Heart left ventricle (tissue), 16 donors: ENCODE measurements around the gene SPTBN1. TPM values are rescaled to one million over a fixed set of nuclear protein-coding genes. Genes with fewer than 3 reads are reported as not detected.

ENCODE experiments used
- ATAC-seq, 4 donors: fragments of 200-7000 bp; cut with Tn5 transposase; one replicate each; pipeline ENCODE4 v1.9.1; 2020 to 2022; ENCODE audit warnings: moderate library complexity in 4 of 4, mild to moderate bottlenecking in 3 of 4, moderate number of reproducible peaks in 1 of 4
- DNase-seq, 5 donors: peaks; one replicate each; pipeline ENCODE4 v3.0.0-alpha.2; 2020
- H3K27ac ChIP-seq, 12 donors: fragments of 200-600 bp; sonication (generic) in 4 of 12; one replicate each; pipeline versions ENCODE4 v1.5.0 to v1.8.0; 2016 to 2022; ENCODE audit warnings: mild to moderate bottlenecking in 2 of 12
- H3K27me3 ChIP-seq, 9 donors: fragments of 200-600 bp; sonication (generic) in 2 of 9; one replicate each; pipeline versions ENCODE4 v1.5.1 to v1.8.0; 2016 to 2022; ENCODE audit warnings: mild to moderate bottlenecking in 3 of 9
- H3K36me3 ChIP-seq, 9 donors: fragments of 200-600 bp; sonication (generic) in 2 of 9; one replicate each; pipeline versions ENCODE4 v1.5.0 to v1.8.0; 2018 to 2022; ENCODE audit warnings: mild to moderate bottlenecking in 2 of 9
- H3K4me1 ChIP-seq, 12 donors: fragments of 200-600 bp; sonication (generic) in 4 of 12; one replicate each; pipeline versions ENCODE4 v1.5.0 to v1.8.0; 2016 to 2022; ENCODE audit warnings: mild to moderate bottlenecking in 3 of 12
- H3K4me3 ChIP-seq, 12 donors: fragments of 200-600 bp; sonication (generic) in 4 of 12; one replicate each; pipeline versions ENCODE4 v1.5.0 to v1.8.0; 2017 to 2022; ENCODE audit warnings: mild to moderate bottlenecking in 9 of 12, moderate library complexity in 4 of 12
- H3K9me3 ChIP-seq, 12 donors: fragments of 200-600 bp; sonication (generic) in 4 of 12; one replicate each; pipeline versions ENCODE4 v1.5.0 to v1.8.0; 2016 to 2022; ENCODE audit warnings: mild to moderate bottlenecking in 1 of 12
- CTCF ChIP-seq, 12 donors: fragments of 200-600 bp; sonication (generic) in 4 of 12; IDR thresholded peaks; one replicate each; pipeline versions ENCODE4 v1.5.0 to v1.8.0; 2018 to 2022; ENCODE audit warnings: antibody characterized with exemption in 12 of 12, mild to moderate bottlenecking in 5 of 12
- POLR2A ChIP-seq, 2 donors: fragments of 450-650 bp; IDR thresholded peaks; one replicate each; pipeline ENCODE4 v1.6.1; 2017; ENCODE audit warnings: antibody characterized with exemption in 2 of 2, mild to moderate bottlenecking in 2 of 2, moderate library complexity in 2 of 2
- WGBS, 4 donors: extraction: QIAGEN DNeasy Blood & Tissue Kit in 2 of 4; methylation state at CpG; one replicate each; pipeline versions ENCODE4 v1.1.5 to v1.1.7; 2013 to 2018; 5-methylcytosine and 5-hydroxymethylcytosine counted together
- intact Hi-C, 10 donors: fragments of 100-400 bp; cut with DNase I; formaldehyde crosslinking; loops; one replicate each; pipeline versions ENCODE4 v1.11.1 to v1.14.2; 2022
- polyA plus RNA-seq, 2 donors: library from polyadenylated mRNA; stranded (reverse); fragments of 200-250 nt; gene quantifications; one replicate each; pipeline ENCODE4 v1.2.3, GENCODE V29; 2013
- total RNA-seq, 9 donors: library from RNA; depleted of rRNA in 2 of 9; stranded (reverse); fragments of >200 nt in 2 of 9; fragmentation: NEBNext Ultra II Directional in 3 of 9; extraction: Animal tissue kit (Norgen Biotek cat#: 25700) in 3 of 9; gene quantifications; one replicate each; pipeline versions ENCODE4 v1.1.0 to v1.2.4, GENCODE V29; 2016 to 2023
- donor health status: ischemic (EF 13 %, LVEDD 7.1; RV severe dilation, severe dysfunction).
- donor health status: healthy with polysubstance abuse.
- donor health status: DM: no; HTN: yes; CAD: no.
- donor health status: DM: no; HTN: no; CAD: no.
- donor health status: ischemic (EF 25% LVEDD 6.9; RV normal size, moderate dysfunction).
- donor health status: ischemic (EF 25% LVEDD 5.7; RV mildly dilated, moderate dysfunction).
- donor health status: healthy.
- donor health status: DM: yes; HTN: yes; CAD: no.
- donor health status: ischemic (EF 35%, LVEDD 5.7; RV mildly dilated, moderate dysfunction).
- donor health status: nonischemic (EF 11% LVEDD 7.7; RV severe dilation, severe dysfunction).
- donor health status: DM: yes; HTN: yes; CAD: no.
- donor health status: PGD.
- donor health status: ischemic (EF 29% LVEDD 5.4; RV normal size, mild dysfunction).
- donor health status: nonischemic (EF 23%, LVEDD 6.1; RV moderate dilation, normal function).

The SPTBN1 gene
- total and polyA plus RNA-seq, 11 donors: 124 to 659 (median 422) TPM

GRCh38 chr2:54609647-54610046, 153.5 kb downstream of the SPTBN1 start:
- TF ChIP-seq POLR2A (IDR thresholded peaks at IDR 0.05) (no peak), CTCF (IDR thresholded peaks at IDR 0.05) (no peak)
- intact Hi-C loops: no loop called here
- Histone ChIP-seq H3K27ac (peak overlapping the region in 7 of 12 donors; percentile 1 to 48 (median 14)), H3K27me3 (no peaks in the 10 kb centered on the region), H3K4me1 (peaks cover 19 to 100% (median 95%) of the 10 kb centered on the region in 12 donors), H3K36me3 (peaks cover 0 to 29% (median 17%) of the 10 kb centered on the region in 9 donors), H3K4me3 (no peak overlapping the region), H3K9me3 (no peaks in the 10 kb centered on the region)
- 44 to 74% (median 53%) methylated on average over 3 of the region's 3 CpGs for WGBS, 4 donors
- DNase-seq: no peak
- ATAC-seq: no peak

DNA sequence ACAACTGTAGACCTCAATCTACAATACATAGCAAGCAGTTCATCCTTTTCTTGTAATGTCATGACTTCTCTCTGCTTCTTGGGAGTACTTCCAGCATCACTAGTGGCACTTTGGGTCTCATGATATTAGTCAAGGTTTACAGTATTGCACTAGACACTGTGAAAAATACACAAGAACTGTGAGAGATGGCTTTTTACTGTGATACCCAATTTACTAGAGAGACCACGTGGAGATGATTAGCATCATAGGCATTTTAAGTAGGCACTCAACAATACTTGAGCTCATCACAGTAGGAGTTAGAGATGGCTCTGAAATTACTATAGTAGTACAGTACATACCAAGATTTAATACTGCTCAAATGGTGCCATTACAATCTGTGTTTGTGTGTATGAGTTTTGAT, 154.6 kb downstream of the SPTBN1 start:
- no peaks in the 10 kb centered on the region for H3K9me3 ChIP-seq
- WGBS, 4 donors: 16 to 24% (median 21%) methylated on average over 1 of the region's 1 CpG
- H3K4me1 ChIP-seq: peaks cover 14 to 100% (median 95%) of the 10 kb centered on the region in 12 donors
- no peaks in the 10 kb centered on the region for H3K27me3 ChIP-seq
- ATAC-seq (no peak), DNase-seq (no peak)
- peaks cover 0 to 40% (median 24%) of the 10 kb centered on the region in 9 donors for H3K36me3 ChIP-seq
- peak overlapping the region in 1 of 12 donors; percentile 13 for H3K27ac ChIP-seq
- H3K4me3 ChIP-seq: no peak overlapping the region
- intact Hi-C loops: no loop called here
- TF ChIP-seq CTCF (IDR thresholded peaks at IDR 0.05) (no peak), POLR2A (IDR thresholded peaks at IDR 0.05) (no peak)

DNA sequence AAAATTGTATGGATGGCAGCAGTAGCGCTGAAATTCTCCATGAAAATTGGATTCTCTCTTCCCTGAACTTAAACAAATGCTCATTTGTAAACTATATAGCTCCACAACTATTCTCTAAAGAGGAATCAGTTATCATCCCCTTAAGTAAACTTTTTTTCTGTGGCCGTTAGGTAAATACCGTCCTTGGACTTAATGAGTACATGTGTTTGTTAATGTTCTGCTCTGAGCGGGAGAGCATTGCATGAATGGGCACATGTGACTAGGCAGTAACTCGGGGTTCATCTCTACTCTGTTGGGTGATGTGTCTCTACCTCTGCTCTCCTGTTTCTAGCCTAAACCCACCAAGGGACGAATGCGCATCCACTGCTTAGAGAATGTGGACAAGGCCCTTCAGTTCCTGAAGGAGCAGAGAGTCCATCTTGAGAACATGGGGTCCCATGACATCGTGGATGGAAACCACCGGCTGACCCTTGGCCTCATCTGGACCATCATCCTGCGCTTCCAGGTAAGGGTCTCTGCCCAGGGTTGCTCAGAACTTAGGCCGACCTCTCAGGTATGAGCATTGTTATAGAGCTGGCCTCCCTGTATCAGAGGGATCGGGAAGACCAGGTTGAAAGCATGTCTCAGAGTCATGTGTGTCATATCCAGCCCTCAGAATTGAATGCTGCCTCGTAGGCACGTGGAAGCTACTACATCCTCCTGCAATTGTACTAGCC, 155.9 kb downstream of the SPTBN1 start:
- TF ChIP-seq CTCF (IDR thresholded peaks at IDR 0.05): no peak
- no peak for TF ChIP-seq POLR2A (IDR thresholded peaks at IDR 0.05)
- WGBS, 4 donors: 84 to 90% (median 87%) methylated on average over 8 to 14 of the region's 14 CpGs
- H3K4me3 ChIP-seq: no peak overlapping the region
- peaks cover 0 to 53% (median 37%) of the 10 kb centered on the region in 9 donors for H3K36me3 ChIP-seq
- DNase-seq: peak in 1 of 5 donors; percentile 13
- peak in 1 of 4 donors; percentile 11 for ATAC-seq
- peaks cover 16 to 100% (median 94%) of the 10 kb centered on the region in 12 donors for H3K4me1 ChIP-seq
- intact Hi-C loops: no loop called here
- H3K9me3 ChIP-seq: no peaks in the 10 kb centered on the region
- H3K27ac ChIP-seq: peak overlapping the region in 5 of 12 donors; percentile 7 to 60 (median 44)
- H3K27me3 ChIP-seq: no peaks in the 10 kb centered on the region

DNA sequence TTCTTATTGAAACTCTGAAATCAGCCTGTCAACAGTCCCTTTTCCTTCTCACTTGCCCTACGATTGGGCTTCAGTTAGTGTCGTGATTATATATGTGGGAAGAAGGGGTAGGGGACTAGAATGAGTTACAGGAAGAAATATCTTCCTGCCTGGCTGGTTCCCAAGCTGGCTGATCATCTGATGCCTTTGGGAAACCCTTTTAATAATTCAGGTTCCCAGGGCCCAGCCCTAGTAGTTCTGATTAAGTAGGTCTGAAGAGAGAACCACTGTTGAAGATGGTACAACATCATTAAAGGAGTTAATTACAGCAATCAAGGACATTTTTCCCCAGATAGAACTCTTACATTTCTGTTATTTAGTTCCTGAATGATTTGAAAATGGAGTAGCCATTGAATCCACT, 157.3 kb downstream of the SPTBN1 start:
- WGBS, 4 donors: 14 to 36% (median 19%) methylated on average over 2 of the region's 2 CpGs
- peaks cover 21 to 100% (median 96%) of the 10 kb centered on the region in 12 donors for H3K4me1 ChIP-seq
- TF ChIP-seq CTCF (IDR thresholded peaks at IDR 0.05) (no peak), POLR2A (IDR thresholded peaks at IDR 0.05) (no peak)
- no peak for DNase-seq
- H3K27me3 ChIP-seq: no peaks in the 10 kb centered on the region
- H3K27ac ChIP-seq: peak overlapping the region in 10 of 12 donors; percentile 12 to 60 (median 39)
- intact Hi-C loops: no loop called here
- peaks cover 0 to 67% (median 51%) of the 10 kb centered on the region in 9 donors for H3K36me3 ChIP-seq
- no peaks in the 10 kb centered on the region for H3K9me3 ChIP-seq
- peak in 1 of 4 donors; percentile 16 for ATAC-seq
- no peak overlapping the region for H3K4me3 ChIP-seq
